Stimulated activated CD8-positive, alpha-beta memory T cell treated with anti-CD3 and anti-CD28 coated beads, Interleukin-7, amount 100 ng/mL, for 4 hours (primary cell): Measurements from ENCODE around the gene PLEKHS1.
"Not testable (repeated sequence)": the region's sequence is repeated elsewhere in the genome, so short reads cannot be mapped to it uniquely, and the experiment has no call there.

Experiments
- DNase-seq, 2 donors: peaks; one replicate each; pipeline ENCODE4 v3.0.0-alpha.2; 2020; ENCODE audit warnings: low read depth in 2 of 2

PLEKHS1 gene

DNA sequence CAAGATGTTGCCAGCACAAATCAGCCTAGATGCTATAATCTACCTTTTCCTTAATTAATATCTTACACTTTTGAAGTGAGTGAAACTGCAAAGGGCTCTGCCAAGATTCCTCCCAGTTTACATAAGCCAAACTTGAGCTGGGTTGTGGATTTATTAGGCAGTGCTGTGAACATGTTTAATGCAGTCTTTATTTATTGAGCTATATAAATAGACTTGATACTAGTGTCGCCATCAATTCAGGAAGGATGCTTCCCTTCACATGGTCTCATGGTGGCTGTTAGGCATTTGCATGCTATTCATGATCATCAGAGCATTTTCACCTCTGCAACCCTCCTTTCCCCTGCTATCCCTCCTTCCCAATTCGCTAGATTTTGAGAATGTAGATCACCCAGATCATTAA is 40.2 kb downstream of the PLEKHS1 start:
- no peak for DNase-seq

DNA sequence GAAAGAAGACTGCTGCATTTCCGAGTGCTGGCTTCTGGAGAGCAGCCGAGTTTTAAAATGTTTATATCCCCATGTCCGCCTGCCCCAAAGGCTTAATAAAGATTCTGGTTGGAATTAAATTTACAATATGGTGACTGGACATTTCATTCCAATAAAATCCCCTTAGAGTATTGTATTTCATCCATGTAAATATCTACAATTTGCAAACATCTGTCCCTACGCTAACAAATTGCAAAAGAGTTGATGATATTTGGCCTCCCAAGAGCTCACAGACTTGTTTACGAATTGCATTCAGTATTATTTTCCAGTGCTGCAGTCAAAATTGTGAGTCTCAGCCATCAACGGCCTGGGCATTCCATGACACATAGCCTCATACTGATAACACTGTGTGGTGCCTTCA is 50.1 kb downstream of the PLEKHS1 start:
- no peak for DNase-seq

DNA sequence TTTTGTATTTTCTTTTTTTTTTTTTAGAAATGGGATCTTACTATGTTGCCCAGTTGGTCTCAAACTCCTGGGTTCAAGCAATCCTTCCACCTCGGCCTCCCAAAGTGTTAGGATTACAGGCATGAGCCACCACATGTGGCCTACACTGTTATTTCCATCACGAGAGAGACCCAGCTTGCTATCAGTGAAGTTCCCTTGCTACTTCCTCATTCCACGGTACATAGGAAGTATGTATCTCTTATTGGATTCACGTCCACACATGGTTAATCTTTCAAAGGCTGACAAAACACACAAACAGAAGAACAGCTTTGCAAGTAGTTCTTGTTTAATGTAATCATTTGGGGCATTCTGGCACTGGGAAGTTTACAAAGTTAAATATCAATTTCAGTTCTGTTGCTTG is 51.5 kb downstream of the PLEKHS1 start:
- DNase-seq: no peak

DNA sequence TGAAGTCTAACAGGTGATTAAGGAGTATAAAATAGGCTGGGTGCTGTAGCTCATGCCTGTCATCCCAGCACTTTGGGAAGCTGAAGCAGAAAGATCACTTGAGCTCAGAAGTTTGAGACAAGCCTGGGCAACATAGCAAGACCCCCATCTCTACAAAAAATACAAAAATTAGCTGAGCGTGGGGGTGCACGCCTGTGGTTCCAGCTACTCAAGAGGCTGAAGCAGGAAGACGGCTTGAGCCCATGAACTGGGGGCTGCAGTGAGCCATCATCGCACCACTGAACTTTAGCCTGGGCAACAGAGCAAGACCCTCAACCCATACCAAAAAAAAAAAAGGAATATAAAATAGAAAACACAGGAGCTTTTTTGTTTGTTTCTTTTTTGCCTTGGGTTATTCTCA is 55.0 kb downstream of the PLEKHS1 start:
- DNase-seq: no peak

DNA sequence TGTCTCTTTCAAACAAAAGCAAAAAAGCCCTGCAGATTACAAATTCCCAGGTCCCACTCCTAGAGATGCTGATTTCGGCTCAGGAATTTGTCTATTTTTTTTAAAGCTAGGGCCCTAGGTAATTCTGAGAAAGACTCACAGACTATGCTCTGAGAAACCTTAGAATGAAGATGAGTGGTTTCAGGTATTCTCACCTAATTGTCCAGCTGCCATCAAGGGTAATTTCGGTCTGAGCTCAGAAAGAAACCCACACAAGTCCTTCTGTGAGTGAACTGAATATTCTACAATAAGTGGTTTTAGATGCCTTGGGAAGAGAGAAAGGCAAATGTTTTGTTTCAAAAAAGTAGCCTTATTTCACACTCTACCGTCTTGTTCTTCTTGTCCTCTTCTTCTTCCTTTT is 56.7 kb downstream of the PLEKHS1 start:
- DNase-seq: no peak

DNA sequence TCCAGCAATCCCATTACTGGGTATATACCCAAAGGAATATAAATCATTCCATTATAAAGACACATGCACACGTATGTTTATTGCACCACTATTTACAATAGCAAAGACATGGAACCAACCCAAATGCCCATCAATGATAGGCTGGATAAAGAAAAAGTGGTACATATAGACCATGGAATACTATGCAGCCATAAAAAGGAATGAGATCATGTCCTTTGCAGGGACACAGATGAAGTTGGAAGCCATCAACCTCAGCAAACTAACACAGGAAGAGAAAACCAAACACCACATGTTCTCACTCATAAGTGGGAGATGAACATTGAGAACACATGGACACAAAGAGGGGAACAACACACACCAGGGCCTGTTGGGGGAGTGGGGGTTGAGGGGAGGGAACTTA is 63.2 kb downstream of the PLEKHS1 start:
- DNase-seq: not testable (repeated sequence)

DNA sequence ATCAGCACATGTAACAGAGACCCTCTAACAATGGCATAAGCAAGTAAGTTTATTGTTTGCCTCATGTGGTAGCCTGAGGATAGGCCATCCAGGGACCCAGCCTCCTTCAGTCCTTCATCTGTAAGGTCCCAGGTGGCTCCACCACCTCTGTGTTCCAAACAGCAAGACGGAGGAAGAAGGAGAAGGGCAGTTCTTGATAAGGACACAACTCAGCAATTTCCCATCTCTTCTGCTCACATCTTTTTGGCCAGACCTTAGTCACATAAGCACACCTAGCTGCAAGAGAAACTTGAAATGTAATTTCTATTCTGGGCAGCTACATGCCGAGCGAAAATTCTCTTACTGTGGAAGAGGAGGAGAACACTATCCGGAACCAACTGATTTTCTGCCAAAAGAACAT is 68.5 kb downstream of the PLEKHS1 start:
- DNase-seq: no peak

DNA sequence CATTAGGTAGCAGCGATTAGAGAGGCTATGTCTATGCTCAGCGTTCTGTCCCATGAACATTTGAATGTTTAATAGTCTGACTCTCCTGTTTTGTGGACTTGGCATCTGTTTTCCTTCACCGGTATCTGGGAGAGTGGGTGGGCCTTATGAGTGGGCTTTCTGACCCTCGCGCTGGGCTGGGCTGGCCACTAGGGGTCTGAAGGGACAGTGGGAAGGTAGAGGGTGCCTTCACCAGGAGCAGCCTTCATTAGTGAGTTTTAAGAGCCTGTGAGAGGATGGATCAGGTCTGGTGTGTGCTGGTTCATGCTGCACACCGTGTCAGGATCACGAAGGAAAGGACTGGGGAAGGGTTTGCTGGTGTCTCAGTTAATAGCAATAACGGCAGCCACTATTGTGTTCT is 69.0 kb downstream of the PLEKHS1 start:
- no peak for DNase-seq

DNA sequence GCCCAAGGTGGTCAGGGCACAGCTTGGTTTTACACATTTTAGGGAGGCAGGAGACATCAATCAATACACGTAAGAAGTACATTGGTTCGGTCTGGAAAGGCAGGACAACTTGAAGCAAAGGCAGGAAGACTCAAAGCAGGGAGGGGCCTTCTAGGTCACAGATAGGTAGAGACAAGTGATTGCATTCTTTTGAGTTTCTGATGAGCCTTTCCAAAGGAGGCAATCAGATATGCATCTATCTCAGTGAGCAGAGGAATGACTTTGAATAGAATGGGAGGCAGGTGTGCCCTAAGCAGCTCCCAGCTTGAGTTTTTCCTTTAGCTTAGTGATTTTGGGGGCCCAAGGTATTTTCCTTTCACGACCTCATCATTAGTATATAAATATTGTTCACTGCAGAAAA is 69.8 kb downstream of the PLEKHS1 start:
- DNase-seq: not testable (repeated sequence)

DNA sequence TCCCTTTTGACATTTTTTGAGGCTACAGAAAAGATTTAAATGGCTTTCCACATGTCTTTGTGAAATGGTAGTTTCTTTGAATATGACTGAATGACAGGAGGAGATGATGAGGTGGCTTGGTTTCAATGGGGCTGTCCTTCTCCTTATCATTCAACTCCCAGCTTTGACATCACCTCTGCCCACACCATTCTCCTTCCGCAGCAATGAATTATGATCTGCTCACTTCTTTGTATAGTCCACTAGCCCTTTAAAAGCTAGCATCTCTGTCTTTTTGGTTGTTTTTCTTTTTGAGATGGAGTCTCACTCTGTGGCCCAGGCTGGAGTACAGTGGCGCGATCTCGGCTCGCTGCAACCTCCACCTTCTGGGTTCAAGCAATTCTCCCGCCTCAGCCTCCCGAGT is 70.7 kb downstream of the PLEKHS1 start:
- DNase-seq: no peak

DNA sequence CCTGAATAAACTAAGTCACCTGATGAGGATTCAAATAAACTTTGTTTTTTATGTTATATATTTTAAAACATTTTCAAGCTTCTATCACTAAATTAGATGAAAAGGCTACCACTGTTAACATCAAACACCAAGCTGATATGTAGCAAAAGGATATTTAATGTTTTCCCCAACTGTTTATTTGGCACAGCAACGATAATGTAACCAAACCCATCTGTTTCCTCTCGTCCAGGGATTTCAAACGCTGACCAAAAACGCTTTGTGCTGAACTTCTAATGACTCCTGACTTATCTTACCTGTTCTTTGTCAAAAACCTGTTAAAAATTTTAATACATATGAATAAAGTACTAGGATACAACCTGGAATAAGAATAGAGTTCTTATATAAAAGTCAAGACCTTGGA is 71.9 kb downstream of the PLEKHS1 start:
- no peak for DNase-seq

DNA sequence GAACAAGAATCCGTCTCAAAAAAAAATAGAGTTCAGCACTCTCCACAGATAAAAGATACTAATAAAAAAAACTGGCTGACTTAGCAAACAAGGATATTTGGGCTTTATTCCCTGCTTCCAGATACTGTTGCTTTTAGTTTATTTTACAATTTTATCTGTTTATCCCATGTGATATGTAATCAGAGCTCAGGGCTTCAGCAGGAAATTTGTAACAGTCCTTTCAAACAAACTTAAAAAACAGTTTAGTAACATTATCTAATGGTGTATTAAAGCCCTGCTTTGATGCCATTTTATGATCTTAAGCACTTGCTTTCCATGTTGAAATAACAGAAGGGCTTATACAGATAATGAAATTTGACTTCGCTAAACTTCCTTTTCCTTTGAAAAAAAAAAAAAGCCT is 74.3 kb downstream of the PLEKHS1 start:
- DNase-seq: no peak

DNA sequence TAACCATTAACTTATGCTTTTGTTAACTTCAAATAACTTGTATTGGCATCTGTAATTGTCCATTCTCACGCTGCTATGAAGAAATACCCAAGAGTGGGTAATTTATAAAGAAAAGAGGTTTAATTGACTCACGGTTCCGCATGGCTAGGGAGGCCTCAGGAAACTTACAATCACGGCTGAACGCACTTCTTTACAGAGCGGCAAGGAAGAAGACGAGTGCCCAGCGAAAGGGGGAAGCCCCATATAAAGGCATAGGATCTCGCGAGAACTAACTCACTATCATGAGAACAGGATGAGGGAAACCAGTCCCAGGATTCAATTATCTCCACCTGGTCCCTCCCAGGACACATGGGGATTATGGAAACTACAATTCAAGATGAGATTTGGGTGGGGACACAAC is 77.1 kb downstream of the PLEKHS1 start:
- DNase-seq: not testable (repeated sequence)
